Stimulated activated CD4-positive, alpha-beta T cell treated with anti-CD3 and anti-CD28 coated beads, Interleukin-4, amount 100 ng/mL, for 1 hour (primary cell): Measurements from ENCODE around the gene TLR6.
"Not testable (repeated sequence)": the region's sequence is repeated elsewhere in the genome, so short reads cannot be mapped to it uniquely, and the experiment has no call there.

Experiments
- DNase-seq: peaks from one replicate; pipeline ENCODE4 v3.0.0-alpha.2; 2020

TLR6 gene

DNA sequence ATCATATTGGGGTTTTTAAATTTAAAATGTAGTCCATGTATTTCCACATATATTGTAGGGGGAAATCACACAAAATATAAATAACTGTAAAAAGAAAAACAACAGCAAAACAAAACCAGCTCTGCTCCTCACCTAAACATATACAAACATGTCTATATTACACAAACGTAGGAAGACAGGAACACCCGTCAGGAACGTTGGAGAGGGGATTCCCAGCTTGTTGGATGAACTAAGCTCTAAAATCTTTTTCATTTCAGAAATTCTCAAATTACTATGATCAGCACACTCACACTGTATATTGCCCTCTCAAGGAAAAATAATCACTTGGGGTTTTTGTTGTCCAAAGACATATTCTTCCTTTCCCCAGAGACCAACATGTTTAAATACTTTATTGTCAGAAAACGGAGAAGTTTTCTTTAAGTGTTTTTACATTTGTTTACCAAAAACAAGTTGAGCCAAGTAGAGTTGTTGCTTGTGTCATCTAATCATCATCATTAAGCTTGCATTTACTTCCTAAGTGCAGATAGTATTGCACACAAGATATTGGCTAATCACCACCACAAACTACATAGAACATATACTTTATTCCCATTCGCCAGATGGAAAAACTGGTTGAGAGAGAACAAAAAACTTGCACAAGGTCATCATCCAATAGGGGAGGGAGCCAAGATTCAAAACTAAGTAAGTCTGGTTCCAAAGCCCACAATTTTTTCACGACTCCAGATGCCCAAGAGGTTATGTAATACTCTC, 71.4 kb downstream of the TLR6 start:
- no peak for DNase-seq

DNA sequence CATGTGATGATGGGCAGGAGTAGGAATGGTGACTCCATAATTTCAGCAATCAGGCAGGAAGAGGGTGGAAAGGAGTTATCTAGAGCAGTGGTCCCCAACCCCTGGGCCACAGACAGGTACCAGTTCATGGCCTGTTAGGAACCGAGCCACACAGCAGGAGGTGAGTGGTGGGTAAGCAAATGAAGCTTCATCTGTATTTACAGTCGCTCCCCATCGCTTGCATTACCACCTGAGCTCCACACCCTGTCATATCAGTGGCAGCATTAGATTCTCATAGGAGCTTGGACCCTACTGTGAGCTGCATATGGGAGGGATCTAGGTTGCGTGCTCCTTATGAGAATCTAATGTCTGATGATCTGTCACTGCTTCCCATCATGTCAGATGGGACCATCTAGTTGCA, 72.5 kb downstream of the TLR6 start:
- no peak for DNase-seq

DNA sequence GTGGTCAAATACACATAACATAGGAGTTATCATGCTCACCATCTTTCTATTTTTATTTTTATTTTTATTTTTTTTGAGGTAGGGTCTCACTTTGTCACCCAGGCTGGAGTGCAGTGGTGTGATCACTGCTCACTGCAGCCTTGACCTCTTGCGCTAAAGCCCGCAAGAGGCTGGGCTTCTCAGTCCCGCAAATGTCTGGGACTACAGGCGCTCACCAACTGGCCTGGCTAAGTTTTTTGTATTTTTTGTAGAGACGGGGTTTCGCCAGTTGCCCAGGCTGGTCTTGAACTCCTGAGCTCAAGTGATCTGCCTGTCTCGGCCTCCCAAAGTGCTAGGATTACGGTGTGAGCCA, 73.5 kb downstream of the TLR6 start:
- DNase-seq, result no peak

DNA sequence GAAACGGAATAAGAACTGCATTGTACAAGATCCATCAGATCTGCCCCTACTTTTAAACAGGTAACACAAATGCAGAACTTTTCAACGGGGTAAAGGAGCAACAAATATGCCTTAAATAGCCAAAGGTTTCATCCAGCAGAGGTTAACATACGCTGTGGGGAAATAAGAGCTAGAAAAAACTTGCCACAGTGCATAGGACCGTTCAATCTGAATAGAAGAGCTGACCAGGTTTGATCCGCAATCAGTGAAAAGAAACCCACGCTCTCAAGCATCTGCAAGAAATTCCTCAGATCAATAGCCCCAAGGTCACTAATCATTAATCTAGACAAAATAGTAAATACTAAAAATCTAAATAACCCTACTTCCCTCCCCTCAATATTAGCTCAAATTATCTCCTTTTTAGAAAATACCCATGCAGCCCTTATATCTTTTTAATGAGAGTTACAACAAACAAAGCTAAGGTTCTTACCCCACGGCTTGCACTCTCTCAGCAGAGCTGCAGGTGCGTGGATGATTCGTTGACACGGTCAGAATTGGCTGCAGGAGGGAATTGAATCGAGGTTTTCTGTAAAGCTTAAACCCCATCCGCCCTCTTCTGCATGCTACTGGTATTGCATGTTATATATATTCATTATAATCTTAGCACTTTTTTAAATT, 74.0 kb downstream of the TLR6 start, which contains the start of gene TLR10:
TLR10 (minus strand) TSS at position 539 of the 657 bp plus-strand sequence. CDS start 7,400 bp downstream, outside the sequence.
- no peak for DNase-seq

DNA sequence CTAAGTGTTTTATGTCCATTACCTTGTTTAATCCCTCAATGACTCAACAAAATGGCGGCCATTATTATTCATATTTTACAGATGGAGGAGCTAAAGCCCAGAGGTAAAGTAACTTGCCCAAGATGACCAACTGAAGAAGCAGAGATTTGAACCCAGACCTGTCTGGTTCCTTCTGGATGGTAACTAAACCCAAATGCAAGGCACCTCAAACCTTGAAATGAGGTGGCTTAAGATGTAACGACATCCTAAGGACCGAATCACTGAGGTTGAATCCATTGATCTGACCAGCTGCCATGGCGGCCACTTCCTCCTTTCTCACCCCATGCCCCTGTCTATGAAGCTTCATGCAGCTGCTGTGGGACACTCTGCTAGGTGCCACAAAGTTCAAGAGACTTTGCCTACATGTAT, 74.8 kb downstream of the TLR6 start:
- no peak for DNase-seq

DNA sequence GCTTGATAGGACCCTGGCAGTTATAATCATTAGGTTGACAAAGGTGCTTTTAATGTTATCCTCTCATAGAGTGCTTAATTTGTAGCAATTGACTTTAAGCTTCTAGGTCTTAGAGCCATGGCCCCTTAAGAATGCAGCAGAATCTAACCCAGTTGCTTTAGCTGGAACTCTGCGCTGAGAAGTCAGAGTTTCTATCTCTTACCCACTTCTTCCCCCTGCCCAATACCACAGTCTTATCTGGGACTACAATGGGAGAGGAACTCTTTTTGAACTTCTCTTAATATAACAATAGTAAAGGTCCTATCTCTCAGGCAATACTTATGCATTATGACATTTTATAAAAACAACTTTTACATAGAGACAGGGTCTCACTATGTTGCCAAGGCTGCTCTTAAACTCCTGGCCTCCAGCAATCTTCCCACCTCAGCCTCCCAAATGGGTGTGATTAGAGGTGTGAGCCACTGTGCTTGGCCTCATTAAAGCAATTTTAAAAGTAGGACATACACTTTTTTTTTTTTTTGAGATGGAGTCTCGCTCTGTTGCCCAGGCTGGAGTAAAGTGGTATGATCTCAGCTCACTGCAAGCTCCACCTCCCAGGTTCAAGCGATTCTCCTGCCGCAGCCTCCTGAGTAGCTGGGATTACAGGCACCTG, 75.7 kb downstream of the TLR6 start:
- no peak for DNase-seq

DNA sequence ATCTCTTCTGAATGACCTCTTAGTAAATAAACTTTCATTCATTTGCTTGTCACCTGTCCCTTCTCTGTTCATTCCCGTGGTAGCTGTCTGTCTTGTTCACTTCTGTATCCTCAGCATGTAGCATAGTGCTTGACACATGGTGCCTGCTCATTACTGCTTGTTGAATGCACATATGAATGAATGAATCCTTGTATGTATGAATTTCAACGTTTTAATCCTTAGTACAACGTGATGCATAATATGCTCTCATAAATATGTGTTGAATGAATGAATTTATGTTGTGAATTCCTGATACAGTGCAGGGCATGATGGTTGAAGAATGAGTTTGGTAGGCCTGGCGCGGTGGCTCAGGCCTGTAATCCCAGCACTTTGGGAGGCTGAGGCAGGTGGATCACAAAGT, 76.8 kb downstream of the TLR6 start:
- no peak for DNase-seq

DNA sequence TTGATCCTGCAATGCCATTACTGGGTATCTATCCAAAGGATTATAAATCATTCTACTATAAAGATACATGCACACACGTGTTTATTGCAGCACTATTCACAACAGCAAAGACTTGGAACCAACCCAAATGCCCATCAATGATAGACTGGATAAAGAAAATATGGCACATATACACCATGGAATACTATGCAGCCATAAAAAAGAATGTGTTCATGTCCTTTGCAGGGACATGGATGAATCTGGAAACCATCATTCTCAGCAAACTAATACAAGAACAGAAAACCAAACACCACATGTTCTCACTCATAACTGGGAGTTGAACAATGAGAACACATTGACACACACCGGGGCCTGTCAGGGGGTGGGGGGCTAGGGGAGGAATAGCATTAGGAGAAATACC, 78.7 kb downstream of the TLR6 start:
- DNase-seq, result not testable (repeated sequence)

DNA sequence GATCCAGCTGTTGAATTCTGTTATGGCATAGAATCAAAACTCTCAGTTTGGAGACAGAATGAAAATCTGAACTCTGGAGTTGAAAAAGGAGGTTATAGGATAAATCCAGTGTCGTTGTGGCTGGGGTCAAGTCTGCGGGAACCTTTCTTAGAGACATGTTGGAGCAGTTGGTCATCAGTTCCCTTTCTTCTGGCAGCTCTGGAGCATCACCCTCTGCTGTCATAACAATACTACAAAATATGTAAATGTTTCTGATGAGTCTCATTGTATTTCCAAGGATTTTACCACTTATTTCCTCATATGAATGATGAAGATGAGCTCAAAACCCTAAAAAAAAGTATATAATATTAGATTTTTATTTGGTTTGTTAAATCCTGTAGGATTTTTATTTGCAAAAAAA, 81.3 kb downstream of the TLR6 start:
- DNase-seq, result no peak

DNA sequence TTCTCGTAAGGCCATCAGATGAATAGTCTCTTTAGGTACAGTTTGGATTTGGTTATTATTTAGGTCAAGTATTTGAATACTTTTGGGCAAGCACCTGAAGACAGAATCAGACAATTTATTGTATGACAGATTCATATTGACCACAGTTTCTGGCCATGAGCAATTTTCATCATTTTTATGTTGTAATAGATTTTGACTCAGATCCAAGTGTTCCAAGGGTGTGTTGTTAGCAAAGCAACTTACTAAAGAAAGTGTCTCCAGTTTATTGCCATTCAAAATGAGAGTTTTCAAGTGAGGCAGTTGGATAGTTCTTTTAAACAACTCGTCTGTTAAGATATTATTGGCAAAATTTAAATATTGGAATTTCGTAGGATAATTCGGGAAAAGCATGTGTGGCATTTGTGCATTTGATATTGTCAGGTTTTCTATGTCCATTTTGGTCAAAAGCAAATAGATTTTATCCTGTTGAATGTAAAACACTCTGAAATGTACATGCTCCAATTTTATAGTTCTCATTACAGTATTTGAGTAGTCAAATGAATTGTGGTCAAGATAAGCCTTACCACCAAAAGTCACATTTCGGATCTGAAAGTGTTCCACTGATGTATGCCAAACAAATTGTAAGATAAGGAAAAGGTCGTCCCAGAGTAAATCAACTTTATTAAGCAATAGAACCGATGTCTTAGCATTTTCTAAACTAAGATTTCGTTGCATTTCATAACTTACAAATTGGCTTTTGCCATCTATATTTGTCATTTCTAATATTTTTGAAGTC, 82.2 kb downstream of the TLR6 start:
- DNase-seq, result no peak
